H1 (cell line): ENCODE data around the gene OSTN. TPM values are rescaled to one million over a fixed set of nuclear protein-coding genes. Genes with fewer than 3 reads are reported as not detected.

Experiments
- CTCF ChIA-PET: fragments of 300-600 bp; sonication (Branson Sonifier 250); formaldehyde crosslinking; loops from one replicate; lab custom pipeline; 2021; ENCODE audit not compliant: partially characterized antibody; lab: Charles Lee
- POLR2A ChIA-PET: fragments of 300-600 bp; sonication (Branson Sonifier 250); formaldehyde crosslinking; loops from one replicate; lab custom pipeline; 2021; ENCODE audit warnings: inconsistent platforms; ENCODE audit not compliant: partially characterized antibody; lab: Charles Lee
- DNase-seq, 2 experiments: peaks; one replicate each; pipeline versions ENCODE4 v3.0.0 to v3.0.0-alpha.2; 2010 to 2022; ENCODE audit warnings: low spot score in 2 of 2, low read depth in 1 of 2, mixed read lengths in 1 of 2
- FAIRE-seq: peaks from 2 replicates; lab custom pipeline; 2011; peaks lifted over from hg19 to GRCh38; lab: Jason Lieb, UNC
- H2AFZ ChIP-seq: 2 replicates; pipeline ENCODE4 v1.8.1; 2012; ENCODE audit warnings: low read length, inconsistent platforms
- H2AK5ac ChIP-seq: 2 replicates; pipeline ENCODE4 v1.6.1; 2013; ENCODE audit warnings: low read depth, low read length
- H2BK120ac ChIP-seq: replicated peaks from 2 replicates; pipeline ENCODE3; 2013; ENCODE audit warnings: low read depth, low read length, inconsistent platforms
- H2BK12ac ChIP-seq: 2 replicates; pipeline ENCODE4 v1.6.1; 2013; ENCODE audit warnings: low read depth, low read length
- H2BK15ac ChIP-seq: 2 replicates; pipeline ENCODE4 v1.6.1; 2013; ENCODE audit warnings: low read length
- H2BK20ac ChIP-seq: 2 replicates; pipeline ENCODE4 v1.6.1; 2013; ENCODE audit warnings: low read length
- H2BK5ac ChIP-seq: 2 replicates; pipeline ENCODE4 v1.6.1; 2013; ENCODE audit warnings: low read depth, low read length
- H3K14ac ChIP-seq: 2 replicates; pipeline ENCODE4 v1.6.1; 2013; ENCODE audit warnings: inconsistent platforms; ENCODE audit not compliant: insufficient read length
- H3K18ac ChIP-seq: 2 replicates; pipeline ENCODE4 v1.6.1; 2013; ENCODE audit warnings: low read length; ENCODE audit errors: extremely low read depth
- H3K23ac ChIP-seq: 2 replicates; pipeline ENCODE4 v1.6.1; 2013; ENCODE audit warnings: inconsistent platforms; ENCODE audit not compliant: insufficient read length
- H3K23me2 ChIP-seq: 2 replicates; pipeline ENCODE4 v1.6.1; 2013; ENCODE audit warnings: low read depth, low read length
- H3K27ac ChIP-seq: 2 replicates; pipeline ENCODE4 v1.6.1; 2011; ENCODE audit warnings: low read depth, low read length, inconsistent platforms
- H3K27me3 ChIP-seq, 4 experiments: replicated peaks in 1 of 4; 1 replicate in 1 of 4; 2 replicates in 3 of 4; pipeline versions ENCODE4 v1.6.1 to v1.8.1; 2011 to 2013; ENCODE audit warnings: low read length in 3 of 4, mild to moderate bottlenecking in 3 of 4, inconsistent platforms in 2 of 4, mixed read lengths in 2 of 4, moderate library complexity in 1 of 4; ENCODE audit not compliant: control insufficient read depth in 3 of 4, insufficient read depth in 3 of 4; ENCODE audit errors: extremely low read depth in 1 of 4
- H3K36me3 ChIP-seq, 4 experiments: 2 replicates each; pipeline versions ENCODE4 v1.6.1 to v1.8.1; 2011 to 2013; ENCODE audit warnings: mild to moderate bottlenecking in 4 of 4, low read length in 3 of 4, moderate library complexity in 2 of 4, control low read depth in 1 of 4, inconsistent platforms in 1 of 4; ENCODE audit not compliant: insufficient read depth in 4 of 4, control insufficient read depth in 2 of 4
- H3K4ac ChIP-seq: replicated peaks from 2 replicates; pipeline ENCODE3; 2013; ENCODE audit warnings: low read length, low read depth, mixed read lengths, inconsistent platforms; ENCODE audit not compliant: insufficient read length
- H3K4me1 ChIP-seq, 4 experiments: replicated peaks in 1 of 4; 1 replicate in 1 of 4; 2 replicates in 3 of 4; pipeline versions ENCODE4 v1.6.1 to v1.8.1; 2011 to 2013; ENCODE audit warnings: low read length in 3 of 4, inconsistent platforms in 2 of 4, mixed read lengths in 1 of 4; ENCODE audit not compliant: insufficient read depth in 4 of 4, control insufficient read depth in 3 of 4
- H3K4me2 ChIP-seq, 2 experiments: 2 replicates each; pipeline versions ENCODE4 v1.6.1 to v1.8.1; 2011 to 2013; ENCODE audit warnings: low read depth in 2 of 2, low read length in 2 of 2, control low read depth in 1 of 2, inconsistent platforms in 1 of 2, mild to moderate bottlenecking in 1 of 2; ENCODE audit not compliant: insufficient read depth in 1 of 2
- H3K4me3 ChIP-seq, 4 experiments: fragments of 200-600, 300-600 bp in 1 of 4; sonication (generic), shearing (Covaris generic), sonication (Bioruptor Twin) in 1 of 4; 2 replicates each; pipeline versions ENCODE4 v1.5.1 to v1.8.1; 2011 to 2016; ENCODE audit warnings: low read length in 4 of 4, low read depth in 3 of 4, control low read depth in 2 of 4, inconsistent platforms in 2 of 4, mild to moderate bottlenecking in 2 of 4, mixed read lengths in 1 of 4, moderate library complexity in 1 of 4; ENCODE audit not compliant: insufficient read depth in 2 of 4; ENCODE audit errors: extremely low read depth in 1 of 4
- H3K56ac ChIP-seq: replicated peaks from 2 replicates; pipeline ENCODE3; 2013; ENCODE audit warnings: low read depth, mild to moderate bottlenecking, mixed read lengths, low read length, inconsistent platforms; ENCODE audit not compliant: insufficient read length
- H3K79me1 ChIP-seq: 2 replicates; pipeline ENCODE4 v1.6.1; 2013; ENCODE audit warnings: low read depth, low read length, control low read depth
- H3K79me2 ChIP-seq, 2 experiments: 2 replicates each; pipeline versions ENCODE4 v1.6.1 to v1.8.1; 2012 to 2013; ENCODE audit warnings: low read length in 2 of 2, mild to moderate bottlenecking in 2 of 2, inconsistent platforms in 1 of 2; ENCODE audit not compliant: insufficient read depth in 2 of 2, control insufficient read depth in 1 of 2
- H3K9ac ChIP-seq, 4 experiments: replicated peaks in 1 of 4; 1 replicate in 1 of 4; 2 replicates in 3 of 4; pipeline versions ENCODE4 v1.6.1 to v1.8.1; 2011 to 2013; ENCODE audit warnings: low read depth in 3 of 4, low read length in 3 of 4, control low read depth in 2 of 4, mild to moderate bottlenecking in 2 of 4, moderate library complexity in 2 of 4, inconsistent platforms in 1 of 4; ENCODE audit errors: extremely low read depth in 1 of 4
- H3K9me3 ChIP-seq, 2 experiments: 2 replicates each; pipeline versions ENCODE4 v1.6.1 to v1.8.1; 2012 to 2013; ENCODE audit warnings: mild to moderate bottlenecking in 2 of 2, moderate library complexity in 2 of 2, control low read depth in 1 of 2, inconsistent platforms in 1 of 2, low read depth in 1 of 2, low read length in 1 of 2, mixed read lengths in 1 of 2; ENCODE audit not compliant: insufficient read depth in 2 of 2
- H4K20me1 ChIP-seq, 2 experiments: replicated peaks in 1 of 2; 2 replicates each; pipeline versions ENCODE3 to v1.8.1; 2011 to 2013; ENCODE audit warnings: inconsistent platforms in 2 of 2, low read length in 2 of 2, mild to moderate bottlenecking in 1 of 2; ENCODE audit not compliant: insufficient read depth in 2 of 2, control insufficient read depth in 1 of 2
- H4K5ac ChIP-seq: 2 replicates; pipeline ENCODE4 v1.6.1; 2013; ENCODE audit warnings: low read length, low read depth, mixed read lengths, inconsistent platforms; ENCODE audit not compliant: insufficient read length
- H4K8ac ChIP-seq: 2 replicates; pipeline ENCODE4 v1.8.0; 2013; ENCODE audit warnings: mild to moderate bottlenecking, moderate library complexity, low read length, inconsistent platforms; ENCODE audit not compliant: insufficient read depth; ENCODE audit errors: extremely low read depth
- H4K91ac ChIP-seq: replicated peaks from 2 replicates; pipeline ENCODE3; 2013; ENCODE audit warnings: low read length, mixed read lengths, inconsistent platforms; ENCODE audit not compliant: insufficient read length
- KDM5A ChIP-seq: fragments of 200-600 bp; IDR thresholded peaks from 2 replicates; pipeline ENCODE4 v1.7.1; 2012; ENCODE audit warnings: mild to moderate bottlenecking, low read length, inconsistent platforms, mixed read lengths
- TEAD4 ChIP-seq: IDR thresholded peaks from 2 replicates; pipeline ENCODE4 v1.6.1; 2012; ENCODE audit warnings: low read depth, low read length, inconsistent platforms, mixed read lengths
- WGBS, 2 experiments: shearing (Covaris generic) in 1 of 2; methylation state at CpG; one replicate each; pipeline versions ENCODE4 v1.1.6 to v1.1.7; 2013 to 2015; ENCODE audit warnings: low lambda C conversion rate in 2 of 2, mixed read lengths in 2 of 2, inconsistent platforms in 1 of 2, low coverage in 1 of 2, missing lambda C conversion rate in 1 of 2; ENCODE audit not compliant: insufficient replicate concordance in 2 of 2, insufficient coverage in 1 of 2, insufficient read length in 1 of 2; ENCODE audit errors: extremely low coverage in 1 of 2, missing lambda C conversion rate in 1 of 2; 5-methylcytosine and 5-hydroxymethylcytosine counted together
- polyA plus RNA-seq, 7 experiments: library from polyadenylated mRNA; depleted of rRNA in 3 of 7; stranded (reverse) in 5 of 7; unstranded in 2 of 7; fragments of >200 nt in 5 of 7; fragments of 200-250 nt in 2 of 7; gene quantifications; 1 replicate in 5 of 7; 2 replicates in 1 of 7; 4 replicates in 1 of 7; pipeline versions ENCODE4 v1.2.1 to v1.2.3, GENCODE V29; 2011 to 2013; ENCODE audit warnings: missing spikeins in 2 of 7, mixed read lengths in 2 of 7
- total RNA-seq: library from RNA; stranded (reverse); fragmentation: NEBNext Ultra II Directional; extraction: Animal tissue kit (Norgen Biotek cat#: 25700); gene quantifications from 2 replicates; pipeline ENCODE4 v1.2.1, GENCODE V29; 2021

The OSTN gene
- total and polyA plus RNA-seq, 2 of the 8 experiments (the other 6 are each of a cell fraction or from before 2014, with no cell fraction given) = not detected

GRCh38 chr3:191300422-191300821 lies 101.4 kb downstream of the OSTN start:
- no peak overlapping the region for H4K91ac ChIP-seq
- no peak overlapping the region for H2BK5ac ChIP-seq
- no peak overlapping the region for H2AK5ac ChIP-seq
- H4K20me1 ChIP-seq = no peaks in the 10 kb centered on the region
- H3K4me2 ChIP-seq = no peak overlapping the region
- H2BK15ac ChIP-seq = no peak overlapping the region
- H3K4me3 ChIP-seq = no peak overlapping the region
- H3K14ac ChIP-seq = no peak overlapping the region
- peaks cover 0 to 6% (median 3%) of the 10 kb centered on the region in 4 experiments; a peak in 3 of 7 replicates for H3K4me1 ChIP-seq
- no peaks in the 10 kb centered on the region for H3K27me3 ChIP-seq
- ChIA-PET POLR2A (no interaction called here), CTCF (interaction anchor here (1.1 kb wide), 1 partner anchor 16 kb away, joined by 3 read pairs; no protein-coding TSS in a partner anchor)
- WGBS, 2 experiments = 62% methylated on average over 1 of the region's 1 CpG; no CpG with 5 or more reads in 1 of the 2 experiments
- no peak overlapping the region for H2BK20ac ChIP-seq
- H3K79me2 ChIP-seq = no peaks in the 10 kb centered on the region
- H3K56ac ChIP-seq = no peak overlapping the region
- no peaks in the 10 kb centered on the region for H3K9me3 ChIP-seq
- H3K18ac ChIP-seq = no peak overlapping the region
- no peak overlapping the region for H2AFZ ChIP-seq
- H3K36me3 ChIP-seq = no peaks in the 10 kb centered on the region
- H3K4ac ChIP-seq = no peak overlapping the region
- H3K9ac ChIP-seq = no peak overlapping the region
- H4K5ac ChIP-seq = no peak overlapping the region
- no peak overlapping the region for H2BK12ac ChIP-seq
- H4K8ac ChIP-seq = no peak overlapping the region
- H3K23ac ChIP-seq = no peak overlapping the region
- FAIRE-seq = no peak
- H3K27ac ChIP-seq = no peak overlapping the region
- TF ChIP-seq TEAD4 (no peak), KDM5A (no peak)
- H3K23me2 ChIP-seq = no peaks in the 10 kb centered on the region
- no peak overlapping the region for H2BK120ac ChIP-seq
- no peak for DNase-seq
- H3K79me1 ChIP-seq = no peaks in the 10 kb centered on the region
